PFSK-1 (cell line): Measurements from ENCODE around the gene TMEM143. TPM values are rescaled to one million over a fixed set of nuclear protein-coding genes. Genes with fewer than 3 reads are reported as not detected.

ENCODE experiments used
- FOXP2 ChIP-seq: optimal IDR thresholded peaks from 2 replicates; pipeline ENCODE3; 2011; ENCODE audit warnings: borderline replicate concordance, control low read depth, inconsistent platforms; ENCODE audit not compliant: insufficient read depth; ENCODE audit errors: extremely low read length, extremely low read depth
- POLR2AphosphoS5 ChIP-seq: IDR thresholded peaks from 2 replicates; pipeline ENCODE4 v1.6.1; 2012; ENCODE audit warnings: low read depth, mild to moderate bottlenecking, control low read depth, low read length, moderate library complexity
- REST ChIP-seq, 2 experiments: IDR thresholded peaks; 2 replicates each; pipeline versions ENCODE4 v1.6.1 to v1.8.0; 2011 to 2012; ENCODE audit warnings: low read depth in 2 of 2, low read length in 2 of 2, control low read depth in 1 of 2, inconsistent platforms in 1 of 2, mild to moderate bottlenecking in 1 of 2, moderate library complexity in 1 of 2; ENCODE audit not compliant: insufficient read depth in 1 of 2
- SIN3A ChIP-seq: IDR thresholded peaks from 2 replicates; pipeline ENCODE4 v1.6.1; 2012; ENCODE audit warnings: mild to moderate bottlenecking, low read length, moderate library complexity, borderline replicate concordance; ENCODE audit not compliant: insufficient read depth
- TAF1 ChIP-seq: IDR thresholded peaks from 2 replicates; pipeline ENCODE4 v1.6.1; 2012; ENCODE audit warnings: low read length, control low read depth, borderline replicate concordance; ENCODE audit not compliant: insufficient read depth
- polyA plus RNA-seq: library from polyadenylated mRNA; unstranded; fragments of >200 nt; gene quantifications from one replicate; pipeline ENCODE4 v1.2.1, GENCODE V29; 2012; ENCODE audit warnings: low read depth, missing spikeins; ENCODE audit not compliant: insufficient read length

The TMEM143 gene
- polyA plus RNA-seq: 5.7 TPM

- TF ChIP-seq SIN3A: no peak
- peak; percentile 95 for TF ChIP-seq FOXP2
- TF ChIP-seq REST (IDR thresholded peaks at IDR 0.05; ENCODE audit: insufficient read depth in 1 of 2, low read depth in 2 of 2, low read length in 2 of 2): no peak
- TF ChIP-seq TAF1: 0 out of 2 replicates have a peak, but pooled peaks have one; percentile 43
- TF ChIP-seq POLR2AphosphoS5: peak; percentile 69
Observed at GRCh38 chr19:48363810-48364597, at the start of gene TMEM143, which contains the start of gene SYNGR4. TSS of gene TMEM143 (minus strand) at chr19:48363940. CDS start at chr19:48363920, 20 bp downstream. TSS of gene SYNGR4 (plus strand) at chr19:48364367. CDS start at chr19:48365843, 1,476 bp downstream.

GRCh38 chr19:48405850-48406249, 42.1 kb upstream of the TMEM143 start:
- TF ChIP-seq POLR2AphosphoS5 (no peak), FOXP2 (no peak), TAF1 (no peak), SIN3A (no peak), REST (IDR thresholded peaks at IDR 0.05; ENCODE audit: insufficient read depth in 1 of 2, low read depth in 2 of 2, low read length in 2 of 2) (no peak)

- TF ChIP-seq REST (IDR thresholded peaks at IDR 0.05; ENCODE audit: insufficient read depth in 1 of 2, low read depth in 2 of 2, low read length in 2 of 2) (no peak), SIN3A (no peak), POLR2AphosphoS5 (no peak), FOXP2 (no peak), TAF1 (no peak)
Observed at GRCh38 chr19:48405010-48405659, 41.4 kb upstream of the TMEM143 start.

GRCh38 chr19:48403606-48404005, 39.9 kb upstream of the TMEM143 start:
- TF ChIP-seq SIN3A: no peak

- TF ChIP-seq REST (IDR thresholded peaks at IDR 0.05; ENCODE audit: insufficient read depth in 1 of 2, low read depth in 2 of 2, low read length in 2 of 2) (no peak), TAF1 (no peak), FOXP2 (no peak), SIN3A (no peak), POLR2AphosphoS5 (no peak)
Observed at GRCh38 chr19:48401287-48401686, 37.5 kb upstream of the TMEM143 start.
